ENCODE data around the gene FBXO27. TPM values are rescaled to one million over a fixed set of nuclear protein-coding genes. Genes with fewer than 3 reads are reported as not detected.
A peak's percentile ranks its signal among the peaks of the same experiment; 100 is the strongest.
"Not testable (repeated sequence)": the region's sequence is repeated elsewhere in the genome, so short reads cannot be mapped to it uniquely, and the experiment has no call there.

Gene FBXO27
- total RNA-seq, 5 donors from 2014 or later (not counting 1 experiment from before 2014, with no cell fraction given), result 0.41 to 0.69 (median 0.66) TPM; not detected in 2

DNA sequence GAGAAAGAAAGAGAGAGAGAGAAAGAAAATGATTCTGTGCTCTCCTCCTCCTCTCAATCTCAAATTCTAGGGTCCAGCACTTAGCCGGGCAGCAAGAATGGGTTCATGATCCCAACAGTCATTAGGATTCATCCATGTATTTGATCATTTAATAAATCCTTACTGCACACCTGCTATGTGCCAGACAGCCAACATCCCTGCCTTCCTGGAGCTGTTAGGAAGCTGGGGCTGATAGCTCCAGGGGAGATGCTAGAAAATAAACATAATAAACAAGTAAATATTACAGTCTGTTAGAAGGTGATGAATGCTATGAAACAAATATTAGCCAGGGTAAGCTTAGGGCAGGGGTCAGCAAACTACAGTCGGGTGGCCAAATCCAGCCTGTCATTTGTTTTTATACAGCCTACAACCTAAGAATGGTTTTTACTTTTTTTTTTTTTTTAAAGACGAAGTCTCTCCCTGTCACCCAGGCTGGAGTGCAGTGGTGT, 41.9 kb upstream of the FBXO27 start:
- Mint-ChIP-seq H3K4me1 (peaks cover 18 to 29% (median 28%) of the 10 kb centered on the region in 3 donors), H3K36me3 (no peaks in the 10 kb centered on the region), H3K27me3 (peaks cover 7% of the 10 kb centered on the region in 2 donors), H3K4me3 (peak overlapping the region in 1 of 3 donors; percentile 74), H3K9me3 (no peaks in the 10 kb centered on the region), H3K27ac (peak overlapping the region; percentile 39 to 92)
- ATAC-seq (replicated peaks in 1 of 4) (no peak), DNase-seq (peak in 1 of 35 experiments; percentile 12)
- Histone ChIP-seq H3K9me3 (no peaks in the 10 kb centered on the region), H3K4me1 (ENCODE audit: control insufficient read depth in 1 of 2, extremely low read depth in 1 of 2, insufficient read depth in 2 of 2, low read length in 2 of 2) (peaks cover 2 to 28% of the 10 kb centered on the region in 2 experiments), H3K4me3 (ENCODE audit: control insufficient read depth in 1 of 2, extremely low read depth in 1 of 2, low read length in 1 of 2) (no peak overlapping the region), H3K27ac (ENCODE audit: low read length) (peak overlapping the region; percentile 82), H3K36me3 (ENCODE audit: control insufficient read depth in 2 of 2, extremely low read depth in 1 of 2, insufficient read depth in 1 of 2, low read length in 1 of 2) (no peaks in the 10 kb centered on the region), H3K27me3 (replicated peaks in 1 of 2; ENCODE audit: control insufficient read depth in 2 of 2, extremely low read depth in 1 of 2, insufficient read depth in 2 of 2, low read length in 1 of 2) (peaks cover 0 to 5% of the 10 kb centered on the region in 2 experiments)
- ChIA-PET POLR2A (interaction anchor here in 1 of 2 donors (0.6 to 0.9 kb wide), 2 partner anchors 9 to 36 kb away, joined by 3 to 4 read pairs; no protein-coding TSS in a partner anchor), CTCF (interaction anchor here in 1 of 2 donors (0.9 to 1.6 kb wide), 3 partner anchors 23 to 671 kb away, joined by 3 to 4 read pairs (median 4); partner anchors contain the start of genes FAM98C and SAMD4B)
- no CpG with 5 or more reads among the region's 3 CpGs for WGBS (ENCODE audit: insufficient coverage)

DNA sequence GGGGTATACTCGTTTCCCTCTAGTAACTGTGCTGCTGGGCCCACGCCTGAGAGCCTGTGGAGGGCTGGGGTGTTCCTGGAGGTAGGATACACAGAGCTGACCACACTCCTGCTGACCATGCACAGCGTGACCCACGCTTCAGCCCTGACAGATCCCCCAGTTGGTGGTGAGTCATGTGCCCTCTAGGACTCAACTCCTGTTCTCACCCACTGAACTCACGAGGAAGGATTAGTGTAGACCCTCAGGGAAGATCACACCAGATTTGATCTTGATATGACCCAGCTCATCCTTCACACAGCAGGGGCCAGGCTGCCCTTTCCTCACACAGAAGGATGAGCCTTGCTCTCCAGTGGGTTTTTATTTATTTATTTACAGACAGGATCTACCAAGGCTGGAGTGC, 38.5 kb upstream of the FBXO27 start:
- no peaks in the 10 kb centered on the region for H3K27me3 Mint-ChIP-seq
- no peak overlapping the region for H3K4me3 ChIP-seq (ENCODE audit: control insufficient read depth in 1 of 2, extremely low read depth in 1 of 2, low read length in 1 of 2)
- ChIA-PET CTCF (no interaction called here), POLR2A (no interaction called here)
- peaks cover 18 to 28% (median 27%) of the 10 kb centered on the region in 3 donors for H3K4me1 Mint-ChIP-seq
- peak overlapping the region in 1 of 2 donors; percentile 22 for H3K27ac Mint-ChIP-seq
- no peaks in the 10 kb centered on the region for H3K9me3 ChIP-seq
- H3K4me1 ChIP-seq (ENCODE audit: control insufficient read depth in 1 of 2, extremely low read depth in 1 of 2, insufficient read depth in 2 of 2, low read length in 2 of 2), result peaks cover 2 to 28% of the 10 kb centered on the region in 2 experiments
- H3K27me3 ChIP-seq (replicated peaks in 1 of 2; ENCODE audit: control insufficient read depth in 2 of 2, extremely low read depth in 1 of 2, insufficient read depth in 2 of 2, low read length in 1 of 2), result peaks cover 0 to 2% of the 10 kb centered on the region in 2 experiments
- DNase-seq, result no peak
- H3K36me3 ChIP-seq (ENCODE audit: control insufficient read depth in 2 of 2, extremely low read depth in 1 of 2, insufficient read depth in 1 of 2, low read length in 1 of 2), result no peaks in the 10 kb centered on the region
- H3K36me3 Mint-ChIP-seq, result no peaks in the 10 kb centered on the region
- H3K9me3 Mint-ChIP-seq, result no peaks in the 10 kb centered on the region
- no peak overlapping the region for H3K27ac ChIP-seq (ENCODE audit: low read length)
- H3K4me3 Mint-ChIP-seq, result no peak overlapping the region
- WGBS (ENCODE audit: insufficient coverage), result 93% methylated on average over 2 of the region's 5 CpGs
- ATAC-seq (replicated peaks in 1 of 4), result no peak

DNA sequence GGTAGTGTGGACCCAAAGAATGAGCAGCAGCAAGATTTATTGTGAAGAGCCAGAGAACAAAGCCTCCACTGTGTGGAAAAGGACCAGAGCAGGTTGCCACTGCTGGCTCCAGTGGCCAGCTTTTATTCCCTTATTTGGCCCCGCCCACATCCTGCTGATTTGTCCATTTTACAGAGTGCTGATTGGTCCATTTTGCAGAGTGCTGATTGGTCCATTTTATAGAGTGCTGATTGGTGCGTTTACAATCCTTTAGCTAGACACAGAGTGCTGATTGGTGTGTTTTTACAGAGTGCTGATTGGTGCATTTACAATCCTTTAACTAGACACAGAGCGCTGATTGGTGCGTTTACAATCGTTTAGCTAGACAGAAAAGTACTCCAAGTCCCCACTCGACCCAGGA, 35.9 kb upstream of the FBXO27 start:
- H3K36me3 ChIP-seq (ENCODE audit: control insufficient read depth in 2 of 2, extremely low read depth in 1 of 2, insufficient read depth in 1 of 2, low read length in 1 of 2); H3K4me3 Mint-ChIP-seq; H3K4me3 ChIP-seq (ENCODE audit: control insufficient read depth in 1 of 2, extremely low read depth in 1 of 2, low read length in 1 of 2); ATAC-seq (replicated peaks in 1 of 4); H3K36me3 Mint-ChIP-seq; H3K27ac Mint-ChIP-seq; DNase-seq; H3K27me3 Mint-ChIP-seq; H3K27ac ChIP-seq (ENCODE audit: low read length); H3K27me3 ChIP-seq (replicated peaks in 1 of 2; ENCODE audit: control insufficient read depth in 2 of 2, extremely low read depth in 1 of 2, insufficient read depth in 2 of 2, low read length in 1 of 2); H3K9me3 ChIP-seq; H3K9me3 Mint-ChIP-seq; CTCF ChIA-PET; POLR2A ChIA-PET: not testable (repeated sequence)
- no CpG with 5 or more reads among the region's 6 CpGs for WGBS (ENCODE audit: insufficient coverage)
- H3K4me1 ChIP-seq (ENCODE audit: control insufficient read depth in 1 of 2, extremely low read depth in 1 of 2, insufficient read depth in 2 of 2, low read length in 2 of 2), result peaks cover 0 to 11% of the 10 kb centered on the region in 2 experiments
- peaks cover 9 to 14% (median 12%) of the 10 kb centered on the region in 3 donors for H3K4me1 Mint-ChIP-seq

DNA sequence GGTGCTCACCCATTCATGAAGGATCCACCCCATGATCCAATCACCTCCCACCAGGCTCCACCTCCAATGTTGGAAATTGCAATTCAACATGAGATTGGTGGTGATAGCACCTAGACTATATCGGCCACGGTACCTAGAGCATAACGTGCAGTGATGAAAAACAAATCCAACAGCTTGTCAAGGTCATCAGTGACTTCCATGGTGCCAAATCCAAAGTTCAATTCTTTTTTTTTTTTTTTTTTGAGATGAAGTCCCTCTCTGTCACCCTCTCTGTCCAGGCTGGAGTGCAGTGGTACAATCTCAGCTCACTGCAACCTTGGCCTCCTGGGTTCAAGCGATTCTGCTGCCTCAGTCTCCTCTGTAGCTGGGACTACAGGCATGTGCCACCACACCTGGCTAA, 34.8 kb upstream of the FBXO27 start:
- Histone ChIP-seq H3K4me1 (ENCODE audit: control insufficient read depth in 1 of 2, extremely low read depth in 1 of 2, insufficient read depth in 2 of 2, low read length in 2 of 2) (no peaks in the 10 kb centered on the region), H3K4me3 (ENCODE audit: control insufficient read depth in 1 of 2, extremely low read depth in 1 of 2, low read length in 1 of 2) (no peak overlapping the region), H3K9me3 (no peaks in the 10 kb centered on the region), H3K27ac (ENCODE audit: low read length) (no peak overlapping the region), H3K27me3 (replicated peaks in 1 of 2; ENCODE audit: control insufficient read depth in 2 of 2, extremely low read depth in 1 of 2, insufficient read depth in 2 of 2, low read length in 1 of 2) (peaks cover 0 to 2% of the 10 kb centered on the region in 2 experiments), H3K36me3 (ENCODE audit: control insufficient read depth in 2 of 2, extremely low read depth in 1 of 2, insufficient read depth in 1 of 2, low read length in 1 of 2) (no peaks in the 10 kb centered on the region)
- peaks cover 0 to 3% (median 2%) of the 10 kb centered on the region in 3 donors for H3K4me1 Mint-ChIP-seq
- ChIA-PET POLR2A (interaction anchor here in 1 of 2 donors (0.6 kb wide), 1 partner anchor 89 kb away, joined by 3 read pairs; no protein-coding TSS in a partner anchor), CTCF (no interaction called here)
- H3K9me3 Mint-ChIP-seq, result no peaks in the 10 kb centered on the region
- ATAC-seq (replicated peaks in 1 of 4) (no peak), DNase-seq (no peak)
- H3K27ac Mint-ChIP-seq, result no peak overlapping the region
- H3K36me3 Mint-ChIP-seq, result no peaks in the 10 kb centered on the region
- 92% methylated on average over 4 of the region's 4 CpGs for WGBS (ENCODE audit: insufficient coverage)
- no peaks in the 10 kb centered on the region for H3K27me3 Mint-ChIP-seq
- H3K4me3 Mint-ChIP-seq, result no peak overlapping the region

DNA sequence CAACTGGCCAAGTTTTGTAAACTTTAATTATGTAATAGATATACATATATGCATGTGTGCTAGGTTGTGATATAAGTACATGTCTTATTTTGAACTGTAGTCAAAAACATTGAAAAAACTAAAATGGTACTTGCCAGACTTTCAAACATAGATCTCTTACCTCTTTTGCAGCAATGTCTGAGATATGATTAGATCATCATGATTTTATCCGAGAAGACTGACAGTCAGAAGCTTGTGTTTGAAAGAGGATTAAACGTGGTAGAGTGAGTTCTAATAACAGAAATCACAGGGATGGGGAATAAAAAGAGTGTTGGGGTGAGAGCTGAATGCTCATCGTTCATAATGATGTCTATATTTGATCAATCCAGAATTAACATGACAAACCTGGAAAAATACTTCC, 33.6 kb upstream of the FBXO27 start:
- no peaks in the 10 kb centered on the region for H3K4me1 ChIP-seq (ENCODE audit: control insufficient read depth in 1 of 2, extremely low read depth in 1 of 2, insufficient read depth in 2 of 2, low read length in 2 of 2)
- Mint-ChIP-seq H3K4me1 (peaks cover 6 to 11% (median 9%) of the 10 kb centered on the region in 3 donors), H3K27ac (no peak overlapping the region), H3K36me3 (no peaks in the 10 kb centered on the region), H3K27me3 (peaks cover 0 to 3% of the 10 kb centered on the region in 2 donors), H3K4me3 (no peak overlapping the region), H3K9me3 (peaks cover 0 to 4% (median 0%) of the 10 kb centered on the region in 3 donors)
- no peak for ATAC-seq (replicated peaks in 1 of 4)
- no peak overlapping the region for H3K27ac ChIP-seq (ENCODE audit: low read length)
- H3K4me3 ChIP-seq (ENCODE audit: control insufficient read depth in 1 of 2, extremely low read depth in 1 of 2, low read length in 1 of 2), result no peak overlapping the region
- no CpG with 5 or more reads among the region's 3 CpGs for WGBS (ENCODE audit: insufficient coverage)
- H3K27me3 ChIP-seq (replicated peaks in 1 of 2; ENCODE audit: control insufficient read depth in 2 of 2, extremely low read depth in 1 of 2, insufficient read depth in 2 of 2, low read length in 1 of 2), result peaks cover 0 to 2% of the 10 kb centered on the region in 2 experiments
- ChIA-PET CTCF (no interaction called here), POLR2A (no interaction called here)
- no peaks in the 10 kb centered on the region for H3K36me3 ChIP-seq (ENCODE audit: control insufficient read depth in 2 of 2, extremely low read depth in 1 of 2, insufficient read depth in 1 of 2, low read length in 1 of 2)
- no peaks in the 10 kb centered on the region for H3K9me3 ChIP-seq
- DNase-seq, result no peak

DNA sequence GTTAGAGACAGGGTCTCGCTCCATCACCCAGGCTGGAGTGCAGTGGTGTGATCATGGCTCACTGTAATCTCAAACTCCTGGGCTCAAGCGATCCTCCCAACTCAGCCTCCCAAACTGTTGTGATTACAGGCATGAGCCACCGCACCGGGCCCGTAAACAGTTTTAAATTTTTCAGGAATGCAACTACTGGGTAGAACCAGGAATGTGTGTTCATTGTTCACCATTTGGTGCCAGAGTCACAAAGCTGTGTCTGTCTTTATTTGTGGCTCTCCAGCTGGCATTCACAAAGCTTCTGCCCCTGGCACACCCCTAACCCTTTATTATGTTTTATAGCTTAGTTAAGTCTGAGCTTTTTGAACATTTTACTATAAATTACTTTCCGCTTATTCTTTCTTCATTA, 32.1 kb upstream of the FBXO27 start:
- H3K4me1 ChIP-seq (ENCODE audit: control insufficient read depth in 1 of 2, extremely low read depth in 1 of 2, insufficient read depth in 2 of 2, low read length in 2 of 2), result no peaks in the 10 kb centered on the region
- H3K9me3 ChIP-seq, result no peaks in the 10 kb centered on the region
- H3K27me3 ChIP-seq (replicated peaks in 1 of 2; ENCODE audit: control insufficient read depth in 2 of 2, extremely low read depth in 1 of 2, insufficient read depth in 2 of 2, low read length in 1 of 2), result peaks cover 0 to 2% of the 10 kb centered on the region in 2 experiments
- ChIA-PET POLR2A (no interaction called here), CTCF (interaction anchor here in 1 of 2 donors (0.8 kb wide), 1 partner anchor 1307 kb away, joined by 7 read pairs; no protein-coding TSS in a partner anchor)
- Mint-ChIP-seq H3K9me3 (peaks cover 0 to 4% (median 0%) of the 10 kb centered on the region in 3 donors), H3K4me1 (peaks cover 6 to 8% (median 7%) of the 10 kb centered on the region in 3 donors), H3K4me3 (no peak overlapping the region), H3K36me3 (no peaks in the 10 kb centered on the region), H3K27ac (no peak overlapping the region), H3K27me3 (peaks cover 0 to 6% of the 10 kb centered on the region in 2 donors)
- no peaks in the 10 kb centered on the region for H3K36me3 ChIP-seq (ENCODE audit: control insufficient read depth in 2 of 2, extremely low read depth in 1 of 2, insufficient read depth in 1 of 2, low read length in 1 of 2)
- H3K27ac ChIP-seq (ENCODE audit: low read length), result no peak overlapping the region
- WGBS (ENCODE audit: insufficient coverage), result 100% methylated on average over 1 of the region's 6 CpGs
- no peak overlapping the region for H3K4me3 ChIP-seq (ENCODE audit: control insufficient read depth in 1 of 2, extremely low read depth in 1 of 2, low read length in 1 of 2)
- ATAC-seq (replicated peaks in 1 of 4) (no peak), DNase-seq (no peak)
